ENCODE data around the gene CSF2.
"Not testable (repeated sequence)": the region's sequence is repeated elsewhere in the genome, so short reads cannot be mapped to it uniquely, and the experiment has no call there.

The CSF2 gene

DNA sequence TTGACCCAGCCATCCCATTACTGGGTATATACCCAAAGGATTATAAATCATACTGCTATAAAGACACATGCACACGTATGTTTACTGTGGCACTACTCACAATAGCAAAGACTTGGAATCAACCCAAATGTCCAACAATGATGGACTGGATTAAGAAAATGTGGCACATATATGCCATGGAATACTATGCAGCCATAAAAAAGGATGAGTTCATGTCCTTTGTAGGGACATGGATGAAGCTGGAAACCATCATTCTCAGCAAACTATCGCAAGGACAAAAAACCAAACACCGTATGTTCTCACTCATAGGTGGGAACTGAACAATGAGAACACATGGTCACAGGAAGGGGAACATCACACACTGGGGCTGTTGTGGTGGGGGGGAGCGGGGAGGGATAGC, 35.4 kb downstream of the CSF2 start:
- DNase-seq (ENCODE audit: low read depth) = not testable (repeated sequence)

DNA sequence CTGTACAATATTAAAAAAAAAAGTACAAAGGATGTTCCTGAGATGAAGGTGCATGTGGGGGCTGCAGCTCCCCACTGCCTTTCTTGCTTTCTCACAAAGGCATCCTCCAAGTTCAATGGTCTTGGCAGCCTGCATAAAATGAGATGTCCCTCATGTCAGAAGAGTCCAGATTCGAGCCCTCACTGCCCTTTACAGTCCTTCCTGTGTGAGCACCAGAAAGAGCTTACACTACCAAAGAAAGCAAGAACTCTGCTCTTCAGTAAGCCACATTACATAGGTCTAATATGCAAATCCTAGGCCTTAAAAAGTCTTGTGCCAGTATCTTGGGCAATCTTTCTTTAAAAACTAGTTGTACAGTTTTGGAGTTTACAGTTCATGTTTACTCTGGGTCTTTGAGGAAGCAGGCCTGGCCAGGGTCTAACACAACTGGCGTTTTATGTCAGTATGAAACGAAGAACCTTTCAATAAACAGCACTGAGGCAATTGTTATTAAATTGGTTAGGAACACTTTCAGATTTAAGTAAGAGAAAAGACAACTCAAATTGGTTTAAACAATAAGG, 36.0 kb downstream of the CSF2 start:
- DNase-seq (ENCODE audit: low read depth) = no peak

- no peak for DNase-seq (ENCODE audit: low read depth)
Measured at GRCh38 chr5:132110195-132110594, 36.6 kb downstream of the CSF2 start.

- DNase-seq (ENCODE audit: low read depth) = no peak
Measured at GRCh38 chr5:132110930-132111329, 37.3 kb downstream of the CSF2 start.

- no peak for DNase-seq (ENCODE audit: low read depth)
Measured at GRCh38 chr5:132112111-132112510, 38.5 kb downstream of the CSF2 start.

GRCh38 chr5:132114150-132115121, 40.8 kb downstream of the CSF2 start:
- DNase-seq (ENCODE audit: low read depth) = no peak

DNA sequence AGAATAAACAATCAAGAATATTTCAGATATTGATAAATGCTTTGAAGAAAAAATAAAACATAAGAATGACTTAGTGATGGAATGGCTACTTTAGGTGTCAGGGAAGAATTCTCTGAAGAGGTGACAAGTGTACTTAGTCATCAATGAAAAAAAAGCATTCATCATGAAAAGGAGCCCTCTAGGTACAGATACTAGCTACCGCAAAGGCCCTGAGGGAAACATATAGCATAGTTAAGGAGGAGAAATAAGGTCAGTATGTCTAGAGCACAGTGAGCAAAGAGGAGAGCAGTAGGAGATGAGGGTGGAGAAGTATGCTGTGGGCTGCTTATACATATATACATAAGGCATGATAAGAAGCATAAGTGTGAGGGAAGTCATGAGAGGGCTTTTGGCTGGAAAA, 41.8 kb downstream of the CSF2 start:
- DNase-seq (ENCODE audit: low read depth) = no peak

DNA sequence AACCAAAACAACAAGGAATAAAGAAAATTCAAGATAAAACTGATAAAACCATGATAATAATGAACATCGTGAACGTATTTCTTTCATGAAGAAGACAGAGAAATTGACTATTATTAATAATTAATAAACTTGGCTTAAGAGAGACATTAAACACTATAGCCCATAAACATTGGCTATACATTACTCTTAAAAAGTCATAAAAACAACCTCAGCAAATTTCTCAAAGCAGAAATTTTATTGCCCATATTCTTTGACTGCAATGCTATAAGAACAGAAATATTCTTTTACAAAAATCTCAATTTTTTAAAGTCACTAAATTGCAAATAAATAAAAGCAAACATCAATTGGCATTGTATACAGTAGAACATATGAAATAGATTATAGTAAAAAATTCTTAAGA, 42.5 kb downstream of the CSF2 start:
- DNase-seq (ENCODE audit: low read depth) = no peak

GRCh38 chr5:132116909-132117489, 43.4 kb downstream of the CSF2 start:
- DNase-seq (ENCODE audit: low read depth) = not testable (repeated sequence)

DNA sequence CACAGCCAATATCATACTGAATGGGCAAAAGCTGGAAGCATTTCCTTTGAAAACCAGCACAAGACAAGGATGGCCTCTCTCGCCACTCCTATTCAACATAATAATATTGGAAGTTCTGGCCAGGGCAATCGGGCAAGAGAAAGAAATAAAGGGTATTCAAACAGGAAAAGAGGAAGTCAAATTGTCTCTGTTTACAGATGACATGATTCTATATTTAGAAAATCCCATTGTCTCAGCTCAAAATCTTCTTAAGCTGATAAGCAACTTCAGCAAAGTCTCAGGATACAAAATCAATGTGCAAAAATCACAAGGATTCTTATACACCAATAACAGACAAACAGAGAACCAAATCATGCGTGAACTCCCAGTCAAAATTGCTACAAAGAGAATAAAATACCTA, 47.1 kb downstream of the CSF2 start:
- not testable (repeated sequence) for DNase-seq (ENCODE audit: low read depth)

GRCh38 chr5:132122971-132123370, 49.4 kb downstream of the CSF2 start:
- DNase-seq (ENCODE audit: low read depth) = not testable (repeated sequence)

DNA sequence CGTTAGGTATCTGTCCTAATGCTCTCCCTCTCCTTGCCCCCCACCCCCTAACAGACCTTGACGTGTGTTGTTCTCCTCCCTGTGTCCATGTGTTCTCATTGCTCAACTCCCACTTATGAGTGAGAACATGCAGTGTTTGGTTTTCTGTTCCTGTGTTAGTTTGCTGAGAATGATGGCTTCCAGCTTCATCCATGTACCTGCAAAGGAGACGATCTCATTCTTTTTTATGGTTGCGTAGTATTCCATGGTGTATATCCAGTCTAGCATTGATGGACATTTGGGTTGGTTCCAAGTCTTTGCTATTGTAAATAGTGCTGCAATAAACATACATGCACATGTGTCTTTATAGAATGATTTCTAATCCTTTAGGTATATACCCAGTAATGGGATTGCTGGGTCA, 50.0 kb downstream of the CSF2 start:
- DNase-seq (ENCODE audit: low read depth) = not testable (repeated sequence)
